Transverse colon (tissue), 4 donors: Measurements from ENCODE around the gene CPNE4. TPM values are rescaled to one million over a fixed set of nuclear protein-coding genes. Genes with fewer than 3 reads are reported as not detected.

Experiments used
- DNase-seq: peaks from one replicate; pipeline ENCODE4 v3.0.0-alpha.2; 2019
- H3K27ac ChIP-seq, 4 donors: fragments of 200-600 bp; sonication (generic); 2 replicates each; pipeline ENCODE4 v1.5.1; 2016 to 2018; ENCODE audit warnings: inconsistent platforms in 4 of 4
- H3K27me3 ChIP-seq: fragments of 200-600 bp; sonication (generic); 2 replicates; pipeline ENCODE4 v1.5.1; 2017; ENCODE audit warnings: inconsistent platforms
- H3K36me3 ChIP-seq, 4 donors: fragments of 200-600 bp; sonication (generic); 2 replicates each; pipeline ENCODE4 v1.5.1; 2017 to 2019; ENCODE audit warnings: inconsistent platforms in 4 of 4
- H3K4me1 ChIP-seq, 4 donors: fragments of 200-600 bp; sonication (generic); 2 replicates each; pipeline ENCODE4 v1.5.1; 2017 to 2020; ENCODE audit warnings: inconsistent platforms in 4 of 4
- H3K4me3 ChIP-seq, 4 donors: fragments of 200-600 bp; sonication (generic); 1 replicate in 1 of 4; 2 replicates in 3 of 4; pipeline versions ENCODE4 v1.5.1 to v1.6.1; 2017 to 2019; ENCODE audit warnings: inconsistent platforms in 4 of 4
- H3K9me3 ChIP-seq, 2 donors: fragments of 200-600 bp; sonication (generic); 2 replicates each; pipeline ENCODE4 v1.5.1; 2017 to 2019; ENCODE audit warnings: inconsistent platforms in 2 of 2
- CTCF ChIP-seq, 5 experiments: fragments of 200-600 bp in 3 of 5; fragments of 450-650 bp in 2 of 5; sonication (generic) in 3 of 5; IDR thresholded peaks; 1 replicate in 2 of 5; 2 replicates in 3 of 5; pipeline ENCODE4 v1.5.1; 2016 to 2017; ENCODE audit warnings: antibody characterized with exemption in 5 of 5, inconsistent platforms in 3 of 5, mild to moderate bottlenecking in 2 of 5, moderate library complexity in 1 of 5
- EP300 ChIP-seq: sonication (generic); formaldehyde crosslinking; IDR thresholded peaks from one replicate; pipeline ENCODE4 v1.6.1; 2017; ENCODE audit warnings: antibody characterized with exemption, low read depth
- POLR2A ChIP-seq: fragments of 450-650 bp; IDR thresholded peaks from one replicate; pipeline ENCODE4 v1.6.1; 2016; ENCODE audit warnings: antibody characterized with exemption, mild to moderate bottlenecking, moderate library complexity
- POLR2AphosphoS5 ChIP-seq, 3 donors: sonication (generic); formaldehyde crosslinking; IDR thresholded peaks; one replicate each; pipeline ENCODE4 v1.6.1; 2016; ENCODE audit warnings: antibody characterized with exemption in 3 of 3
- WGBS, 2 donors: methylation state at CpG; one replicate each; pipeline ENCODE4 v1.1.5; 2018; ENCODE audit warnings: low coverage in 1 of 2; 5-methylcytosine and 5-hydroxymethylcytosine counted together
- in situ Hi-C, 4 donors: fragments of 200-750 bp; cut with MboI; loops; one replicate each; pipeline versions ENCODE4 v1.15.0 to v1.15.1; 2017; ENCODE audit warnings: low sequenced_read_pairs in 3 of 4, low pct_ligation_motif_present in 1 of 4, low pct_unique_long_range_greater_than_20kb in 1 of 4
- intact Hi-C: fragments of 100-400 bp; cut with DNase I; formaldehyde crosslinking; loops from one replicate; pipeline ENCODE4 v1.15.1; 2023; ENCODE audit warnings: low total_unique reads
- total RNA-seq, 4 donors: library from RNA; depleted of rRNA; stranded (reverse); fragments of >200 nt; gene quantifications; one replicate each; pipeline ENCODE4 v1.1.0, GENCODE V29; 2016

CPNE4 gene
- total RNA-seq, 4 donors from 2014 or later: 0.16 to 1.5 TPM; not detected in 2

GRCh38 chr3:131688370-131688769 is 346.4 kb downstream of the CPNE4 start:
- WGBS, 2 donors: 64 to 74% methylated on average over 3 of the region's 3 CpGs
- TF ChIP-seq CTCF (IDR thresholded peaks at IDR 0.05): no peak
- TF ChIP-seq POLR2AphosphoS5 (IDR thresholded peaks at IDR 0.05): no peak
- TF ChIP-seq POLR2A: no peak
- no peak for TF ChIP-seq EP300
- no peaks in the 10 kb centered on the region for H3K4me1 ChIP-seq
- H3K4me3 ChIP-seq: no peak overlapping the region
- no peaks in the 10 kb centered on the region for H3K36me3 ChIP-seq
- DNase-seq: no peak
- no peak overlapping the region for H3K27ac ChIP-seq
- no peaks in the 10 kb centered on the region for H3K27me3 ChIP-seq
- intact Hi-C loops: no loop called here
- in situ Hi-C loops: no loop called here
- H3K9me3 ChIP-seq: no peaks in the 10 kb centered on the region

DNA sequence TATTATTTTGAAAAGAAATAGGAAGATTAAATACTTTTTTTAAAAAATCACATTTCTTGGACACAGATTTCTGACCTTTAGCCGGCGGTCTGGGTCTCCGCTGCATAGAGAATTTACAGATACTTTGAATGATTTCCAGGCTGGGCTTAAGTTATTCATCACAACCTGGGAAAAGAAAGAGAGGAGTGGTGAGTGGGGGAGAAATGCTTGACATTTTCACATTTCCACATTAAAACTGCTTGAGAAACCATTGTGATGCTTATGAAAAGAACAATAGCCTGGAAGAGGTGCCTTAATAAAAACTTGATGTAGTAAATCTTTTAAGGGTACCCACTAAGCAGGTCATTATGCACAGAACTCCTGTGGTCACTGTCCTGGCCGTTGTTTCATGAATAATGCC is 365.2 kb downstream of the CPNE4 start:
- TF ChIP-seq POLR2A (no peak), CTCF (IDR thresholded peaks at IDR 0.05) (no peak)
- Histone ChIP-seq H3K4me3 (no peak overlapping the region), H3K27ac (no peak overlapping the region), H3K27me3 (no peaks in the 10 kb centered on the region), H3K36me3 (no peaks in the 10 kb centered on the region), H3K4me1 (no peaks in the 10 kb centered on the region), H3K9me3 (no peaks in the 10 kb centered on the region)
- 69 to 72% methylated on average over 4 of the region's 4 CpGs for WGBS, 2 donors
- in situ Hi-C loops: no loop called here
- intact Hi-C loops: no loop called here
- no peak for DNase-seq

DNA sequence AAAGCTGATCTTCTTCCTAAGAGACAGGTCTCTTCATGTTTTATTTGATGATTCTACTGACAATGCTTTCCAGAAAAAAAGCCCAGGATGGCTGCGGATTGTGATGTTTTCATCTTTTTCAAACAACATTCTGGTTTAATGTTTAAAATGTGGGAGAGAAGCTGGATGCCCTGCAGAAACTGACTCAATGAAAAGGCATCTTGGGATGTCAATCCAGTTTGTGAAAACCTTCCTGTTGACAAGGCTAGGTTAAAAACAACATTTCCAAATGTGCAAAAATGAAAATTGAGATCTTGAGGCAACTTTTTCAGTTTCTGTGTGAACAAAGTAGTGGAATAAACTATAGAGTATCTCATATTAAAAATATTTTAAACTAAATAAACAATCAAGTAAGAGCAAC is 376.0 kb downstream of the CPNE4 start:
- Histone ChIP-seq H3K4me1 (no peaks in the 10 kb centered on the region), H3K27me3 (no peaks in the 10 kb centered on the region), H3K4me3 (no peak overlapping the region), H3K27ac (no peak overlapping the region), H3K9me3 (peaks cover 0 to 3% of the 10 kb centered on the region in 2 donors), H3K36me3 (no peaks in the 10 kb centered on the region)
- in situ Hi-C loops: no loop called here
- 45 to 85% methylated on average over 1 of the region's 1 CpG for WGBS, 2 donors
- TF ChIP-seq POLR2A (no peak), EP300 (no peak)
- no peak for DNase-seq
- intact Hi-C loops: no loop called here

- intact Hi-C loops (no loop called here), in situ Hi-C loops (no loop called here)
- H3K27me3 ChIP-seq: no peaks in the 10 kb centered on the region
- no peak for DNase-seq
- WGBS, 2 donors: 69 to 73% methylated on average over 2 to 3 of the region's 3 CpGs
- H3K4me1 ChIP-seq: no peaks in the 10 kb centered on the region
- peaks cover 0 to 3% of the 10 kb centered on the region in 2 donors for H3K9me3 ChIP-seq
- H3K36me3 ChIP-seq: no peaks in the 10 kb centered on the region
- TF ChIP-seq POLR2A: no peak
- TF ChIP-seq EP300: no peak
- TF ChIP-seq POLR2AphosphoS5 (IDR thresholded peaks at IDR 0.05): no peak
- TF ChIP-seq CTCF (IDR thresholded peaks at IDR 0.05): no peak
- H3K4me3 ChIP-seq: no peak overlapping the region
- no peak overlapping the region for H3K27ac ChIP-seq
Measured at GRCh38 chr3:131658115-131658514, 376.7 kb downstream of the CPNE4 start.

GRCh38 chr3:131655070-131655690 is 379.6 kb downstream of the CPNE4 start:
- Histone ChIP-seq H3K27me3 (no peaks in the 10 kb centered on the region), H3K4me3 (no peak overlapping the region), H3K4me1 (no peaks in the 10 kb centered on the region), H3K9me3 (no peaks in the 10 kb centered on the region), H3K36me3 (no peaks in the 10 kb centered on the region), H3K27ac (no peak overlapping the region)
- 37 to 45% methylated on average over 6 to 7 of the region's 7 CpGs for WGBS, 2 donors
- DNase-seq: no peak
- intact Hi-C loops: no loop called here
- in situ Hi-C loops: no loop called here
- TF ChIP-seq POLR2A (no peak), POLR2AphosphoS5 (IDR thresholded peaks at IDR 0.05) (no peak), EP300 (no peak), CTCF (IDR thresholded peaks at IDR 0.05) (no peak)
